ENCODE data around the gene DHRS7B. TPM values are rescaled to one million over a fixed set of nuclear protein-coding genes. Genes with fewer than 3 reads are reported as not detected.
A peak's percentile ranks its signal among the peaks of the same experiment; 100 is the strongest.
"Not testable (repeated sequence)": the region's sequence is repeated elsewhere in the genome, so short reads cannot be mapped to it uniquely, and the experiment has no call there.

The DHRS7B gene
- total and polyA plus RNA-seq, 10 donors, result 13.3 to 31.3 (median 18.7) TPM

DNA sequence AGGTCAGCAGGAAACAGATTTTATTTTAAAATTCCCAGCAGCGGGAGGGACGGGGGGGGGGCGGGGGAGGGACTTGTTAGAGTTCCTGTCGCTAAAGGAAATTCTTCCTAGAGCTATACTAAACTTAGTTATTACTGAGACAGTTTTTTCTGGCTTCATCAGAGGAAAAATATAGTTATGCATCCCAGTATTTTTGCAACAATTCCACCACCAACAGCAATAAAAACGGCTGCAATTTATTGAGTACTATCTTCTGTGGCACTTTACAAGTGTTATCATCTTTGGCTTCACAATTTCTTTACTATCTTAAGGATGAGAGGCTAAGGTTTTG, 6.9 kb upstream of the DHRS7B start:
- no peaks in the 10 kb centered on the region for H3K36me3 ChIP-seq
- 0 to 1% (median 1%) methylated on average over 4 to 5 of the region's 5 CpGs for WGBS, 5 donors
- peak overlapping the region in 4 of 8 donors; percentile 24 to 54 (median 36) for H3K27ac ChIP-seq
- H3K9me3 ChIP-seq, result no peaks in the 10 kb centered on the region
- TF ChIP-seq POLR2AphosphoS5 (IDR thresholded peaks at IDR 0.05) (no peak), POLR2A (IDR thresholded peaks at IDR 0.05) (no peak)
- TF ChIP-seq, protein P1, sequence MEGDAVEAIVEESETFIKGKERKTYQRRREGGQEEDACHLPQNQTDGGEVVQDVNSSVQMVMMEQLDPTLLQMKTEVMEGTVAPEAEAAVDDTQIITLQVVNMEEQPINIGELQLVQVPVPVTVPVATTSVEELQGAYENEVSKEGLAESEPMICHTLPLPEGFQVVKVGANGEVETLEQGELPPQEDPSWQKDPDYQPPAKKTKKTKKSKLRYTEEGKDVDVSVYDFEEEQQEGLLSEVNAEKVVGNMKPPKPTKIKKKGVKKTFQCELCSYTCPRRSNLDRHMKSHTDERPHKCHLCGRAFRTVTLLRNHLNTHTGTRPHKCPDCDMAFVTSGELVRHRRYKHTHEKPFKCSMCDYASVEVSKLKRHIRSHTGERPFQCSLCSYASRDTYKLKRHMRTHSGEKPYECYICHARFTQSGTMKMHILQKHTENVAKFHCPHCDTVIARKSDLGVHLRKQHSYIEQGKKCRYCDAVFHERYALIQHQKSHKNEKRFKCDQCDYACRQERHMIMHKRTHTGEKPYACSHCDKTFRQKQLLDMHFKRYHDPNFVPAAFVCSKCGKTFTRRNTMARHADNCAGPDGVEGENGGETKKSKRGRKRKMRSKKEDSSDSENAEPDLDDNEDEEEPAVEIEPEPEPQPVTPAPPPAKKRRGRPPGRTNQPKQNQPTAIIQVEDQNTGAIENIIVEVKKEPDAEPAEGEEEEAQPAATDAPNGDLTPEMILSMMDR (IDR thresholded peaks at IDR 0.05 in 8 of 11, conservative IDR thresholded peaks at IDR 0.05 in 3 of 11), result peak in 1 of 11 experiments; percentile 7
- H3K27me3 ChIP-seq (replicated peaks in 1 of 7), result peaks cover 0 to 6% (median 0%) of the 10 kb centered on the region in 7 donors
- H3K4me1 ChIP-seq, result peaks cover 0 to 29% (median 21%) of the 10 kb centered on the region in 6 donors
- intact Hi-C loops (cut with DNase I; ENCODE audit: low total_unique reads), result loop anchor here (5.0 to 10.0 kb wide), 2 partner anchors 165 to 392 kb away; partner anchors contain the start of gene MAP2K3
- no peak overlapping the region for H3K4me3 ChIP-seq
- no peak for DNase-seq

DNA sequence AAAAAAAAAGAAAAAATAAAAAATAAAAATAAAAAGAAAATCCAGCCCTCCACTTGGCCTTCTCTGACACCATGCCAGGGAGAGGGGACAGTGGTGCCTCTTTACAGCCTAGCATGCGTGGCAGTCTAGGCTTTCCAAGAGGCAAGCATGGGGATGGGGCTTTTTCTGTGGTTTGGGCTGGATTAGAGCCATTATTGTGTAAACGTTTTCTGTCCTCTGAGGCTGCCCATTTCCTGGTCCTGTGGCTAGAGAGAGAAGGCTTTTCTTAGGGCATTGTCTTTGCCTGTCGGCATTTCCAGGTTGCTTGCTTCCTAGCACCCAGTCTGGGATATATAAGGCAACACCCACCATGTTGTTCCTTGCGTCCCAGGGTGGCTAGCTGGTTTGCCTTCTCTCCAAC, 2.7 kb upstream of the DHRS7B start:
- Histone ChIP-seq H3K9me3 (no peaks in the 10 kb centered on the region), H3K36me3 (no peaks in the 10 kb centered on the region), H3K27me3 (replicated peaks in 1 of 7) (peaks cover 0 to 4% (median 0%) of the 10 kb centered on the region in 7 donors), H3K4me1 (peaks cover 18 to 63% (median 53%) of the 10 kb centered on the region in 6 donors), H3K4me3 (no peak overlapping the region), H3K27ac (peak overlapping the region in 6 of 8 donors; percentile 13 to 98 (median 29))
- WGBS, 5 donors, result 29 to 52% (median 41%) methylated on average over 4 of the region's 4 CpGs
- intact Hi-C loops (cut with DNase I; ENCODE audit: low total_unique reads), result loop anchor here (10.0 kb wide), 1 partner anchor 161 kb away; the partner anchor contains the start of gene MAP2K3
- no peak for DNase-seq
- TF ChIP-seq, protein P1 (IDR thresholded peaks at IDR 0.05 in 8 of 11, conservative IDR thresholded peaks at IDR 0.05 in 3 of 11), result no peak
- no peak for TF ChIP-seq POLR2AphosphoS5 (IDR thresholded peaks at IDR 0.05)
- no peak for TF ChIP-seq POLR2A (IDR thresholded peaks at IDR 0.05)

DNA sequence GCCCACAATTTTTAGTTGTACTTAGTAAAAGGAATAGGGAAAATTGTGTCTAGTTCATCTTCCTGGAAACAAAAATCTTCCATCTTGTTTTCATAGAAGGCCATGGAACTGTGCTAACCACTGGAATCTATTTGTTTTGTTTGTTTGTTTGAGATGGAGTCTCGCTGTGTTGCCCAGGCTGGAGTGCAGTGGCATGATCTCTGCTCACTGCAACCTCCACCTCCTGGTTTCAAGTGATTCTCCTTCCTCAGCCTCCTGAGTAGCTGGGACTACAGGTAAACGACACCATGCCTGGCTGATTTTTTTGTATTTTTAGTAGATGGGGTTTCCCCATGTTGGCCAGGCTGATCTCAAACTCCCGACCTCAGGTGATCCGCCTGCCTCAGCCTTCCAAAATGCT, 2.2 kb upstream of the DHRS7B start:
- WGBS, 5 donors, result 81 to 91% (median 83%) methylated on average over 4 of the region's 4 CpGs
- not testable (repeated sequence) for H3K4me3 ChIP-seq; H3K9me3 ChIP-seq; H3K27me3 ChIP-seq (replicated peaks in 1 of 7); DNase-seq; H3K36me3 ChIP-seq
- peaks cover 20 to 63% (median 51%) of the 10 kb centered on the region in 6 donors for H3K4me1 ChIP-seq
- intact Hi-C loops (cut with DNase I; ENCODE audit: low total_unique reads), result loop anchor here (10.0 kb wide), 1 partner anchor 160 kb away; the partner anchor contains the start of gene MAP2K3
- H3K27ac ChIP-seq, result peak overlapping the region in 6 of 8 donors; percentile 13 to 98 (median 29)

DNA sequence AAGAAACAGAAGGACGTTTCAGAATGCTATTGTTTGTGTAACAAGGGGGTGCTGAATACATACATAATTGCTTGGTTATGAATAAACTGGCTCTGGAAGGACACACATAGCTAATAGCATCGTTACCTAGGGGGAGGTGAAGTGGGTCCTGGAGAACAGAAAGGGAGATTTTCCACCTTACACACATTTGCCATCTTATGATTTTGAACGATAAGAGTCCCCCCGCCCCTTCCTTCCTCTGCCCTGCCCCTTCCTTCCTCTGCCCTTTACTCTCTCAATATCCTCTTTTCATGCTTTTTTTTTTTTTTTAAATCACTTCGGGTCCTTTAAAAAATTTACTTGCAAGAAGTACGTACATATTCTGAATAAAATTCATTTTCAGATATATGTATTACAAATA, 902 bp upstream of the DHRS7B start:
- Histone ChIP-seq H3K36me3 (no peaks in the 10 kb centered on the region), H3K9me3 (no peaks in the 10 kb centered on the region), H3K4me1 (peaks cover 20 to 66% (median 46%) of the 10 kb centered on the region in 6 donors), H3K27ac (peak overlapping the region; percentile 89 to 98 (median 96)), H3K27me3 (replicated peaks in 1 of 7) (no peaks in the 10 kb centered on the region), H3K4me3 (peak overlapping the region; percentile 65 to 98 (median 80))
- intact Hi-C loops (cut with DNase I; ENCODE audit: low total_unique reads), result loop anchor here (10.0 kb wide), 1 partner anchor 159 kb away; the partner anchor contains the start of gene MAP2K3
- TF ChIP-seq, protein P1 (IDR thresholded peaks at IDR 0.05 in 8 of 11, conservative IDR thresholded peaks at IDR 0.05 in 3 of 11), result no peak
- no peak for TF ChIP-seq POLR2A (IDR thresholded peaks at IDR 0.05)
- TF ChIP-seq POLR2AphosphoS5 (IDR thresholded peaks at IDR 0.05), result no peak
- DNase-seq, result peak; percentile 78
- 8 to 23% (median 14%) methylated on average over 6 of the region's 6 CpGs for WGBS, 5 donors

Measured in spleen (tissue), 11 donors.